ENCODE data around the gene MACO1. TPM values are rescaled to one million over a fixed set of nuclear protein-coding genes. Genes with fewer than 3 reads are reported as not detected.
A peak's percentile ranks its signal among the peaks of the same experiment; 100 is the strongest.

The MACO1 gene
- total RNA-seq, 1 experiment from 2014 or later, result 9.8 TPM

GRCh38 chr1:25531082-25531461, 100.4 kb downstream of the MACO1 start:
- H3K9ac ChIP-seq (ENCODE audit: low read length), result no peak overlapping the region
- ChIA-PET CTCF (interaction anchor here (1.4 kb wide), 1 partner anchor 10 kb away, joined by 3 read pairs; no protein-coding TSS in a partner anchor), POLR2A (no interaction called here), RAD21 (ENCODE audit: low non-redundant PET in 1 of 2, low total read pairs in 2 of 2, uncharacterized antibody in 2 of 2, unreplicated experiment in 2 of 2) (no interaction called here)
- H3K9me3 ChIP-seq (ENCODE audit: control insufficient read depth in 1 of 2, insufficient read depth in 1 of 2, low read depth in 1 of 2, low read length in 2 of 2), result no peaks in the 10 kb centered on the region
- H3K4me2 ChIP-seq (ENCODE audit: low read length), result no peak overlapping the region
- H4K20me1 ChIP-seq (ENCODE audit: insufficient read depth), result no peaks in the 10 kb centered on the region
- no peak for TF ChIP-seq EGR1 (IDR thresholded peaks at IDR 0.05; ENCODE audit: low read depth)
- no peak for TF ChIP-seq MAX (IDR thresholded peaks at IDR 0.05)
- no peaks in the 10 kb centered on the region for H3K79me2 ChIP-seq (ENCODE audit: insufficient read depth, low read length)
- DNase-seq (ENCODE audit: low read depth, low spot score) (no peak), ATAC-seq (no peak)
- BruUV-seq (replicated peaks), result no TSS peak
- H3K4me3 ChIP-seq (replicated peaks in 1 of 2; ENCODE audit: low read depth in 1 of 2, low read length in 2 of 2), result no peak overlapping the region
- no peaks in the 10 kb centered on the region for H3K4me1 ChIP-seq (ENCODE audit: control insufficient read depth in 1 of 2, insufficient read depth in 2 of 2, low read length in 2 of 2)
- H3K27me3 ChIP-seq (ENCODE audit: insufficient read depth, low read length), result no peaks in the 10 kb centered on the region
- H2AFZ ChIP-seq (ENCODE audit: low read depth, low read length, poor library complexity, severe bottlenecking), result no peak overlapping the region
- H3K27ac ChIP-seq (ENCODE audit: low read depth, low read length), result no peak overlapping the region
- no peaks in the 10 kb centered on the region for H3K36me3 ChIP-seq (ENCODE audit: control insufficient read depth in 1 of 2, insufficient read depth in 2 of 2, low read length in 2 of 2)
- H3K9me2 ChIP-seq (ENCODE audit: insufficient read depth), result no peaks in the 10 kb centered on the region
- intact Hi-C loops (cut with micrococcal nuclease), result no loop called here

GRCh38 chr1:25532970-25533369, 102.3 kb downstream of the MACO1 start:
- Histone ChIP-seq H3K36me3 (ENCODE audit: control insufficient read depth in 1 of 2, insufficient read depth in 2 of 2, low read length in 2 of 2) (no peaks in the 10 kb centered on the region), H3K27ac (ENCODE audit: low read depth, low read length) (no peak overlapping the region), H3K9me2 (ENCODE audit: insufficient read depth) (no peaks in the 10 kb centered on the region), H3K27me3 (ENCODE audit: insufficient read depth, low read length) (no peaks in the 10 kb centered on the region), H3K9ac (ENCODE audit: low read length) (no peak overlapping the region), H2AFZ (ENCODE audit: low read depth, low read length, poor library complexity, severe bottlenecking) (no peak overlapping the region), H3K4me3 (replicated peaks in 1 of 2; ENCODE audit: low read depth in 1 of 2, low read length in 2 of 2) (no peak overlapping the region), H3K4me1 (ENCODE audit: control insufficient read depth in 1 of 2, insufficient read depth in 2 of 2, low read length in 2 of 2) (peaks cover 0 to 1% of the 10 kb centered on the region in 2 experiments; a peak in 1 of 4 replicates), H4K20me1 (ENCODE audit: insufficient read depth) (no peaks in the 10 kb centered on the region), H3K4me2 (ENCODE audit: low read length) (no peak overlapping the region), H3K79me2 (ENCODE audit: insufficient read depth, low read length) (no peaks in the 10 kb centered on the region), H3K9me3 (ENCODE audit: control insufficient read depth in 1 of 2, insufficient read depth in 1 of 2, low read depth in 1 of 2, low read length in 2 of 2) (no peaks in the 10 kb centered on the region)
- DNase-seq (ENCODE audit: low read depth, low spot score) (no peak), ATAC-seq (no peak)
- ChIA-PET POLR2A (no interaction called here), CTCF (no interaction called here), RAD21 (ENCODE audit: low non-redundant PET in 1 of 2, low total read pairs in 2 of 2, uncharacterized antibody in 2 of 2, unreplicated experiment in 2 of 2) (no interaction called here)
- TF ChIP-seq ZNF274 (IDR thresholded peaks at IDR 0.05; ENCODE audit: low read depth, low read length) (no peak), TCF7L2 (IDR thresholded peaks at IDR 0.05; ENCODE audit: borderline replicate concordance, extremely low read depth, insufficient read depth, insufficient read length) (no peak), CTCF (IDR thresholded peaks at IDR 0.05 in 2 of 3, conservative IDR thresholded peaks at IDR 0.05 in 1 of 3; ENCODE audit: borderline replicate concordance in 1 of 3, insufficient read depth in 1 of 3, low read depth in 2 of 3, low read length in 2 of 3) (0 out of 6 replicates have a peak, but pooled peaks of 2 of the 3 experiments have one; percentile 11 to 37), CEBPB (IDR thresholded peaks at IDR 0.05; ENCODE audit: low read depth) (no peak), YY1 (IDR thresholded peaks at IDR 0.05; ENCODE audit: extremely low read depth, insufficient replicate concordance, low read depth, low read length) (no peak), POLR2A (IDR thresholded peaks at IDR 0.05; ENCODE audit: borderline replicate concordance, extremely low read depth, insufficient read depth, insufficient read length) (no peak), ZFX (IDR thresholded peaks at IDR 0.05) (no peak), EGR1 (IDR thresholded peaks at IDR 0.05; ENCODE audit: low read depth) (no peak), REST (IDR thresholded peaks at IDR 0.05; ENCODE audit: low read depth) (no peak), ATF3 (IDR thresholded peaks at IDR 0.05) (no peak), EZH2phosphoT487 (IDR thresholded peaks at IDR 0.05; ENCODE audit: borderline replicate concordance) (no peak), SP1 (IDR thresholded peaks at IDR 0.05; ENCODE audit: low read depth) (no peak), RAD21 (IDR thresholded peaks at IDR 0.05; ENCODE audit: low read depth) (peak; percentile 63)
- no TSS peak for BruUV-seq (replicated peaks)
- intact Hi-C loops (cut with micrococcal nuclease), result loop anchor here (2.0 kb wide), 1 partner anchor 266 kb away; no protein-coding TSS in a partner anchor
